MM.1S (cell line): ENCODE results near the gene LRRC4C.
A peak's percentile ranks its signal among the peaks of the same experiment; 100 is the strongest.

Source experiments
- DNase-seq: peaks from one replicate; pipeline ENCODE4 v3.0.0-alpha.2; 2015
- H2AFZ ChIP-seq: fragments of 300-600 bp; sonication (generic); 2 replicates; pipeline ENCODE4 v1.6.0; 2016; ENCODE audit warnings: antibody characterized with exemption, low read length
- H3F3A ChIP-seq: fragments of 300-600 bp; sonication (generic); 2 replicates; pipeline ENCODE4 v1.6.1; 2016; ENCODE audit warnings: mild to moderate bottlenecking, antibody characterized with exemption, low read length, moderate library complexity, mixed read lengths; ENCODE audit not compliant: insufficient read depth
- H3K27ac ChIP-seq: fragments of 300-600 bp; sonication (generic); 2 replicates; pipeline ENCODE4 v1.5.1; 2016; ENCODE audit warnings: mild to moderate bottlenecking, low read length
- H3K27me3 ChIP-seq: fragments of 300-600 bp; sonication (generic); replicated peaks from 2 replicates; pipeline ENCODE4 v1.6.0; 2016; ENCODE audit warnings: low read length; ENCODE audit not compliant: insufficient read depth
- H3K36me3 ChIP-seq: fragments of 300-600 bp; sonication (generic); replicated peaks from 2 replicates; pipeline ENCODE4 v1.6.1; 2016; ENCODE audit warnings: mild to moderate bottlenecking, low read length, mixed read lengths; ENCODE audit not compliant: insufficient read depth
- H3K4me1 ChIP-seq: fragments of 300-600 bp; sonication (generic); 2 replicates; pipeline ENCODE4 v1.6.1; 2016; ENCODE audit warnings: low read length, mixed read lengths
- H3K4me2 ChIP-seq: fragments of 300-600 bp; sonication (generic); 2 replicates; pipeline ENCODE4 v1.6.0; 2016; ENCODE audit warnings: low read depth, low read length
- H3K4me3 ChIP-seq: fragments of 300-600 bp; sonication (generic); 2 replicates; pipeline ENCODE4 v1.5.1; 2016; ENCODE audit warnings: low read length, mixed read lengths
- H3K79me2 ChIP-seq: fragments of 300-600 bp; sonication (generic); 2 replicates; pipeline ENCODE4 v1.6.1; 2016; ENCODE audit warnings: mixed run types, low read length, mixed read lengths
- H3K9ac ChIP-seq: fragments of 300-600 bp; sonication (generic); 2 replicates; pipeline ENCODE4 v1.6.1; 2016; ENCODE audit warnings: low read length, mixed read lengths
- H3K9me2 ChIP-seq: fragments of 300-600 bp; sonication (generic); replicated peaks from 2 replicates; pipeline ENCODE4 v1.6.1; 2016; ENCODE audit warnings: mild to moderate bottlenecking, low read length, mixed read lengths; ENCODE audit not compliant: insufficient read depth
- H3K9me3 ChIP-seq: fragments of 300-600 bp; sonication (generic); replicated peaks from 2 replicates; pipeline ENCODE4 v1.6.1; 2016; ENCODE audit warnings: mild to moderate bottlenecking, low read length, mixed read lengths; ENCODE audit not compliant: insufficient read depth
- H4K20me1 ChIP-seq: fragments of 300-600 bp; sonication (generic); 2 replicates; pipeline ENCODE4 v1.6.1; 2016; ENCODE audit warnings: mild to moderate bottlenecking, low read length, moderate library complexity, mixed read lengths; ENCODE audit not compliant: insufficient read depth
- EZH2 ChIP-seq: fragments of 300-600 bp; sonication (generic); optimal IDR thresholded peaks from 2 replicates; pipeline ENCODE3; 2017; ENCODE audit warnings: low read depth, mild to moderate bottlenecking, antibody characterized with exemption, low read length, mixed read lengths
- EZH2phosphoT487 ChIP-seq: fragments of 300-600 bp; sonication (generic); IDR thresholded peaks from 2 replicates; pipeline ENCODE4 v1.6.1; 2018; ENCODE audit warnings: antibody characterized with exemption, low read length
- TF ChIP-seq, protein P1 (sequence below): fragments of 300-600 bp; sonication (generic); IDR thresholded peaks from 2 replicates; pipeline ENCODE4 v1.5.1; 2016; ENCODE audit warnings: antibody characterized with exemption, low read length, mixed read lengths

Gene LRRC4C

DNA sequence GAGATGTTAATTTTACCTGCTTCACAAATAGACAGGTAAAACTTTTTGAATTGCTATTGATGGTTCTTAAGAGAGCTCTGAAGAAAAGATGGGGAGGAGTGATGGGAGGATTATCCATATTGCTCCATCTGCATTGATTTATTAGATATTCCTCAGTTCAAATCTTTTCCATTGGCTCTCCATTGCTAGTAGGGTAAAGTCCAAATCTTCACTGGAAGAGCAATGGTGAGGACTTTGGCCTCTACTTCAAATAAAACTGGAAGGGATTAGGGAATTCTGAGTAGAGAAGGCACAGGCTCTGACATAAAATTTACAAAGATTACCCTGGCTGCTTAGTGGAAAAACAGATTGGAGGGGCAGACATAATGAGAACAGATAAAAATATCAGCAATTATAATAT lies 1024.1 kb downstream of the LRRC4C start:
- Histone ChIP-seq H3K4me1 (no peaks in the 10 kb centered on the region), H3K9me2 (no peaks in the 10 kb centered on the region), H3K9ac (no peak overlapping the region), H3K79me2 (no peaks in the 10 kb centered on the region), H3K27ac (no peak overlapping the region), H4K20me1 (no peaks in the 10 kb centered on the region), H3K9me3 (no peaks in the 10 kb centered on the region), H3K27me3 (no peaks in the 10 kb centered on the region), H3F3A (no peaks in the 10 kb centered on the region), H3K4me2 (no peak overlapping the region), H2AFZ (no peak overlapping the region), H3K36me3 (no peaks in the 10 kb centered on the region), H3K4me3 (no peak overlapping the region)
- TF ChIP-seq, protein P1, sequence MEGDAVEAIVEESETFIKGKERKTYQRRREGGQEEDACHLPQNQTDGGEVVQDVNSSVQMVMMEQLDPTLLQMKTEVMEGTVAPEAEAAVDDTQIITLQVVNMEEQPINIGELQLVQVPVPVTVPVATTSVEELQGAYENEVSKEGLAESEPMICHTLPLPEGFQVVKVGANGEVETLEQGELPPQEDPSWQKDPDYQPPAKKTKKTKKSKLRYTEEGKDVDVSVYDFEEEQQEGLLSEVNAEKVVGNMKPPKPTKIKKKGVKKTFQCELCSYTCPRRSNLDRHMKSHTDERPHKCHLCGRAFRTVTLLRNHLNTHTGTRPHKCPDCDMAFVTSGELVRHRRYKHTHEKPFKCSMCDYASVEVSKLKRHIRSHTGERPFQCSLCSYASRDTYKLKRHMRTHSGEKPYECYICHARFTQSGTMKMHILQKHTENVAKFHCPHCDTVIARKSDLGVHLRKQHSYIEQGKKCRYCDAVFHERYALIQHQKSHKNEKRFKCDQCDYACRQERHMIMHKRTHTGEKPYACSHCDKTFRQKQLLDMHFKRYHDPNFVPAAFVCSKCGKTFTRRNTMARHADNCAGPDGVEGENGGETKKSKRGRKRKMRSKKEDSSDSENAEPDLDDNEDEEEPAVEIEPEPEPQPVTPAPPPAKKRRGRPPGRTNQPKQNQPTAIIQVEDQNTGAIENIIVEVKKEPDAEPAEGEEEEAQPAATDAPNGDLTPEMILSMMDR = no peak
- no peak for TF ChIP-seq EZH2
- no peak for TF ChIP-seq EZH2phosphoT487
- no peak for DNase-seq

DNA sequence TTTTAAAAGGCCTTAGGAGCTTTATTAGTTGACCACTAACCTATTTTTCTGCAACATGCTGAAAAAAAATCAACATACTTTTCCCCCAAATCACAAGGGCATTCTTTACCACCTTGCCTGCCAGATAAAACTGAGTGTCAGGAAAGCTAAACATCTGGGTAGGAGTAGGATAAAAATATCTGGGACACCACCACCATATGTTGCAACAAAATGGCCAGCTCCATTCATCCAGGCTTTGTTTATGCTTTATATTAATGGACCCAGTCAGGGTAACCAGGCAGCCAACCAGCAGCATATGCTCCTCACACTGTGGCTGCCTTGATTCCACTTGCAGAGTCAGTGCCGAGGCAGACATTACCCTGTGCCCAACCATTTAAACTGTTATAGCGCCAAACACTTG lies 1024.5 kb downstream of the LRRC4C start:
- Histone ChIP-seq H3K9ac (no peak overlapping the region), H3K4me2 (no peak overlapping the region), H3K36me3 (no peaks in the 10 kb centered on the region), H4K20me1 (no peaks in the 10 kb centered on the region), H2AFZ (no peak overlapping the region), H3K4me1 (no peaks in the 10 kb centered on the region), H3F3A (no peaks in the 10 kb centered on the region), H3K9me2 (no peaks in the 10 kb centered on the region), H3K27me3 (no peaks in the 10 kb centered on the region), H3K79me2 (no peaks in the 10 kb centered on the region), H3K9me3 (no peaks in the 10 kb centered on the region), H3K27ac (no peak overlapping the region), H3K4me3 (no peak overlapping the region)
- no peak for DNase-seq
- no peak for TF ChIP-seq EZH2phosphoT487
- no peak for TF ChIP-seq EZH2
- TF ChIP-seq, protein P1 = no peak

DNA sequence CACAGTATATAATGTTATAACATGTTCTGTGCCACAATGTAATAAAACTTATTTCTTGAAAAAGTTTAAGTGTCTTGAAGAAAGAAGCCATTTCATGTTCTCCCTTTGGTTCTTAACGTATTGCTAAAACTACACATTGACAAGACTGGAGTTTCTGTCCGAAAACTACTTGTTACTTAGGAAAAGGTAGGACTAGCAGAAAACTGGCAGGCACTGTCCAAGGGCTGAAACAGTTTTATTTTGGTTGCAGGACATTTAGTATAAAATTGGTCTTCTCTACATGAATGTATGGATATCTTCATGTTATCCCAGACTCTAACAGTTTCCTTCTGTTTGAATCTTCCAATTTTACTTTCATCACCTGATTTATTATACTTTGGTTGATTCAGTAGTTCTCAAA lies 1027.1 kb downstream of the LRRC4C start:
- no peak overlapping the region for H2AFZ ChIP-seq
- no peaks in the 10 kb centered on the region for H3K79me2 ChIP-seq
- no peaks in the 10 kb centered on the region for H3K9me3 ChIP-seq
- H3K4me1 ChIP-seq = no peaks in the 10 kb centered on the region
- no peaks in the 10 kb centered on the region for H3F3A ChIP-seq
- no peak overlapping the region for H3K4me2 ChIP-seq
- no peak overlapping the region for H3K9ac ChIP-seq
- H3K9me2 ChIP-seq = no peaks in the 10 kb centered on the region
- no peaks in the 10 kb centered on the region for H4K20me1 ChIP-seq
- no peak for DNase-seq
- TF ChIP-seq, protein P1 = no peak
- TF ChIP-seq EZH2 (no peak), EZH2phosphoT487 (no peak)
- no peaks in the 10 kb centered on the region for H3K27me3 ChIP-seq
- H3K36me3 ChIP-seq = no peaks in the 10 kb centered on the region
- H3K27ac ChIP-seq = no peak overlapping the region
- no peak overlapping the region for H3K4me3 ChIP-seq

DNA sequence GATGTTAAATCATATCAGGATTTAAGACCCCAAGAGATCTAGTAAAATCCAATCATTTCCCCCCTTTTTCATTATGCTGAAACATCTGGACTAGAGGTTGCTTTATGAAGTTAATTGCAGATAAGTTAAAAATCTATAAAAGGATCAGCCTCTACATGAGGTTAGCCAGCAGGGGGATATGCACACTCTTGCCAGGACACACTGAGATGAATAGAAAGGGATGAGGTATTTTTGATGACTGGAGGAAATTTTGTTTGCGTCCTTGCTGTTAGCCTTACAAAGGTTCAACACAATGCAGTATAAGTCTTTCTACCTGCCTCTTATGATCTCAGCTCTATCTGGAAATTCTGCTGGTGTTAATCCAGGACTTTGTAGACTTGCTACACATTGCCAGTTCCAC lies 1034.3 kb downstream of the LRRC4C start:
- no peaks in the 10 kb centered on the region for H3K36me3 ChIP-seq
- no peaks in the 10 kb centered on the region for H3K79me2 ChIP-seq
- H3K27me3 ChIP-seq = no peaks in the 10 kb centered on the region
- no peaks in the 10 kb centered on the region for H3F3A ChIP-seq
- no peak overlapping the region for H2AFZ ChIP-seq
- no peak overlapping the region for H3K4me2 ChIP-seq
- no peak for TF ChIP-seq EZH2phosphoT487
- TF ChIP-seq EZH2 = no peak
- TF ChIP-seq, protein P1 = no peak
- no peak overlapping the region for H3K27ac ChIP-seq
- no peak overlapping the region for H3K4me3 ChIP-seq
- no peak overlapping the region for H3K9ac ChIP-seq
- no peaks in the 10 kb centered on the region for H4K20me1 ChIP-seq
- no peaks in the 10 kb centered on the region for H3K9me3 ChIP-seq
- peak; percentile 16 for DNase-seq
- H3K9me2 ChIP-seq = no peaks in the 10 kb centered on the region
- no peaks in the 10 kb centered on the region for H3K4me1 ChIP-seq
